ENCODE data around the gene TMEM234. TPM values are rescaled to one million over a fixed set of nuclear protein-coding genes. Genes with fewer than 3 reads are reported as not detected.

The TMEM234 gene
- polyA plus RNA-seq, 2 of the 4 experiments (the other 2 are of a cell fraction): 8.4 to 12.1 TPM

- peaks cover 7% of the 10 kb centered on the region; the same call in 2 of the 3 replicates for H3K4me1 ChIP-seq
- TF ChIP-seq MAZ (IDR thresholded peaks at IDR 0.05; ENCODE audit: borderline replicate concordance, low read depth, low read length) (no peak), JUNB (IDR thresholded peaks at IDR 0.05) (no peak), ESRRA (IDR thresholded peaks at IDR 0.05; ENCODE audit: borderline replicate concordance, low read length) (no peak), POLR2A (IDR thresholded peaks at IDR 0.05; ENCODE audit: low read length) (no peak), RAD21 (conservative IDR thresholded peaks at IDR 0.05 in 1 of 2, IDR thresholded peaks at IDR 0.05 in 1 of 2) (no peak), HEYL (CRISPR knock-in tag; IDR thresholded peaks at IDR 0.05) (no peak), POLR2AphosphoS2 (conservative IDR thresholded peaks at IDR 0.05; ENCODE audit: low read length) (no peak), TFCP2L1 (CRISPR knock-in tag; IDR thresholded peaks at IDR 0.05) (no peak), CBX8 (IDR thresholded peaks at IDR 0.05) (no peak), KDM1A (IDR thresholded peaks at IDR 0.05; ENCODE audit: low read depth) (no peak), CTCF (IDR thresholded peaks at IDR 0.05) (no peak), FOXS1 (CRISPR knock-in tag; IDR thresholded peaks at IDR 0.05) (no peak), TP53 (CRISPR knock-in tag; IDR thresholded peaks at IDR 0.05) (no peak)
- ChIA-PET CTCF (no interaction called here), POLR2A (no interaction called here)
- H3K4me3 ChIP-seq: no peak overlapping the region
- H3K9me3 ChIP-seq: no peaks in the 10 kb centered on the region
- FAIRE-seq (no peak), DNase-seq (ENCODE audit: low read depth in 1 of 2, low spot score in 1 of 2) (no peak), ATAC-seq (no peak)
- WGBS (ENCODE audit: missing lambda C conversion rate): 41% methylated on average over 7 of the region's 7 CpGs
- peak overlapping the region; percentile 28; the same call in 1 of the 3 replicates for H3K4me2 ChIP-seq
- no peak overlapping the region for H3K27ac ChIP-seq
Measured at GRCh38 chr1:32266921-32267591, 44.9 kb upstream of the TMEM234 start.

GRCh38 chr1:32265846-32266245, 43.7 kb upstream of the TMEM234 start:
- Histone ChIP-seq H3K4me3 (no peak overlapping the region), H3K27ac (no peak overlapping the region), H3K9me3 (no peaks in the 10 kb centered on the region), H3K4me2 (no peak overlapping the region), H3K4me1 (peaks cover 7% of the 10 kb centered on the region; the same call in 2 of the 3 replicates)
- FAIRE-seq (no peak), DNase-seq (ENCODE audit: low read depth in 1 of 2, low spot score in 1 of 2) (no peak), ATAC-seq (no peak)
- WGBS (ENCODE audit: missing lambda C conversion rate): 90% methylated on average over 8 of the region's 9 CpGs
- ChIA-PET CTCF (interaction anchor here (1.0 to 1.4 kb wide), 3 partner anchors 18 to 55 kb away, joined by 4 to 5 read pairs (median 4); no protein-coding TSS in a partner anchor), POLR2A (no interaction called here)
- TF ChIP-seq HMGXB4 (CRISPR knock-in tag; IDR thresholded peaks at IDR 0.05; ENCODE audit: borderline replicate concordance) (no peak), JUNB (IDR thresholded peaks at IDR 0.05) (no peak), HDAC2 (IDR thresholded peaks at IDR 0.05) (no peak), HOXB5 (CRISPR knock-in tag; IDR thresholded peaks at IDR 0.05) (no peak), PBX3 (IDR thresholded peaks at IDR 0.05) (no peak), HES2 (IDR thresholded peaks at IDR 0.05) (no peak), PHF8 (IDR thresholded peaks at IDR 0.05; ENCODE audit: borderline replicate concordance, low read depth) (no peak), CBX8 (IDR thresholded peaks at IDR 0.05) (no peak), KDM5A (IDR thresholded peaks at IDR 0.05) (no peak), ELK1 (IDR thresholded peaks at IDR 0.05; ENCODE audit: low read depth, low read length) (no peak), ZSCAN20 (CRISPR knock-in tag; IDR thresholded peaks at IDR 0.05) (no peak), ESRRA (IDR thresholded peaks at IDR 0.05; ENCODE audit: borderline replicate concordance, low read length) (no peak), POLR2AphosphoS2 (conservative IDR thresholded peaks at IDR 0.05; ENCODE audit: low read length) (no peak), CHD2 (IDR thresholded peaks at IDR 0.05; ENCODE audit: low read length, partially characterized antibody) (no peak), MYC (IDR thresholded peaks at IDR 0.05; ENCODE audit: borderline replicate concordance, low read length) (no peak)

Data from A549 (cell line).